ENCODE data around the gene CDK10.
A peak's percentile ranks its signal among the peaks of the same experiment; 100 is the strongest.
"Not testable (repeated sequence)": the region's sequence is repeated elsewhere in the genome, so short reads cannot be mapped to it uniquely, and the experiment has no call there.

CDK10 gene

GRCh38 chr16:89686520-89687091, at the start of gene CDK10:
Gene CDK10, plus strand, starts transcription at chr16:89686689. Its CDS starts 22 bp downstream, at chr16:89686711.
- FAIRE-seq (peak; percentile 62), DNase-seq (ENCODE audit: low spot score) (peak; percentile 98)

GRCh38 chr16:89637379-89637778, 49.1 kb upstream of the CDK10 start:
- DNase-seq (ENCODE audit: low spot score) = no peak
- FAIRE-seq = no peak

GRCh38 chr16:89638455-89638854, 48.0 kb upstream of the CDK10 start:
- DNase-seq (ENCODE audit: low spot score) (no peak), FAIRE-seq (peak; percentile 84)

- FAIRE-seq = no peak
- no peak for DNase-seq (ENCODE audit: low spot score)
These were observed 47.1 kb upstream of the CDK10 start for GRCh38 chr16:89639385-89639784.

- no peak for FAIRE-seq
- DNase-seq (ENCODE audit: low spot score) = no peak
These were observed 44.9 kb upstream of the CDK10 start for GRCh38 chr16:89641458-89642119.

GRCh38 chr16:89642574-89642973, 43.9 kb upstream of the CDK10 start:
- DNase-seq (ENCODE audit: low spot score) (no peak), FAIRE-seq (no peak)

- DNase-seq (ENCODE audit: low spot score) (no peak), FAIRE-seq (no peak)
These were observed 42.7 kb upstream of the CDK10 start for GRCh38 chr16:89643769-89644300.

- DNase-seq (ENCODE audit: low spot score) (no peak), FAIRE-seq (no peak)
These were observed 41.4 kb upstream of the CDK10 start for GRCh38 chr16:89645122-89645521.

GRCh38 chr16:89646270-89646669, 40.2 kb upstream of the CDK10 start:
- FAIRE-seq (no peak), DNase-seq (ENCODE audit: low spot score) (no peak)

GRCh38 chr16:89646906-89647305, 39.6 kb upstream of the CDK10 start:
- FAIRE-seq (no peak), DNase-seq (ENCODE audit: low spot score) (no peak)

- no peak for FAIRE-seq
- DNase-seq (ENCODE audit: low spot score) = no peak
These were observed 34.9 kb upstream of the CDK10 start for GRCh38 chr16:89651584-89651983.

GRCh38 chr16:89653656-89654295, 32.7 kb upstream of the CDK10 start:
- no peak for FAIRE-seq
- no peak for DNase-seq (ENCODE audit: low spot score)

- FAIRE-seq = no peak
- DNase-seq (ENCODE audit: low spot score) = no peak
These were observed 31.3 kb upstream of the CDK10 start for GRCh38 chr16:89655062-89655643.

- FAIRE-seq (no peak), DNase-seq (ENCODE audit: low spot score) (no peak)
These were observed 29.9 kb upstream of the CDK10 start for GRCh38 chr16:89656435-89657121.

- FAIRE-seq = peak; percentile 91
- DNase-seq (ENCODE audit: low spot score) = peak; percentile 99
These were observed 28.9 kb upstream of the CDK10 start, which contains the start of the genes CHMP1A and SPATA33 for GRCh38 chr16:89657442-89658220. Gene CHMP1A, minus strand, starts transcription at chr16:89657708. Its CDS starts 120 bp downstream, at chr16:89657588. Gene SPATA33, plus strand, starts transcription at chr16:89657836. Its CDS starts 76 bp downstream, at chr16:89657912.

- no peak for FAIRE-seq
- DNase-seq (ENCODE audit: low spot score) = no peak
These were observed 28.1 kb upstream of the CDK10 start for GRCh38 chr16:89658221-89658879.

GRCh38 chr16:89660146-89660545, 26.3 kb upstream of the CDK10 start:
- DNase-seq (ENCODE audit: low spot score) (no peak), FAIRE-seq (no peak)

GRCh38 chr16:89661215-89661614, 25.3 kb upstream of the CDK10 start:
- FAIRE-seq (no peak), DNase-seq (ENCODE audit: low spot score) (no peak)

- not testable (repeated sequence) for FAIRE-seq; DNase-seq (ENCODE audit: low spot score)
These were observed 22.3 kb upstream of the CDK10 start for GRCh38 chr16:89664238-89664637.

GRCh38 chr16:89667000-89667399, 19.5 kb upstream of the CDK10 start:
- DNase-seq (ENCODE audit: low spot score) = not testable (repeated sequence)

More at GRCh38 chr16:89667000-89667399, 19.5 kb upstream of the CDK10 start:
- FAIRE-seq = not testable (repeated sequence)
